Thyroid gland (tissue), 4 donors: ENCODE results near the gene TRIM68. TPM values are rescaled to one million over a fixed set of nuclear protein-coding genes. Genes with fewer than 3 reads are reported as not detected.

Experiments
- DNase-seq, 2 donors: peaks; one replicate each; pipeline ENCODE4 v3.0.0-alpha.2; 2019
- H3K27ac ChIP-seq, 3 donors: fragments of 200-600 bp; sonication (generic); 1 replicate in 2 of 3; 2 replicates in 1 of 3; pipeline ENCODE4 v1.5.1; 2016 to 2019; ENCODE audit warnings: mild to moderate bottlenecking in 1 of 3, moderate library complexity in 1 of 3
- H3K27me3 ChIP-seq: fragments of 200-600 bp; sonication (generic); one replicate; pipeline ENCODE4 v1.5.1; 2019
- H3K36me3 ChIP-seq, 2 donors: fragments of 200-600 bp; sonication (generic); one replicate each; pipeline ENCODE4 v1.5.1; 2016 to 2019
- H3K4me1 ChIP-seq, 2 donors: fragments of 200-600 bp; sonication (generic); one replicate each; pipeline ENCODE4 v1.5.1; 2017 to 2019
- H3K4me3 ChIP-seq, 3 donors: fragments of 200-600 bp; sonication (generic); replicated peaks in 1 of 3; 1 replicate in 2 of 3; 2 replicates in 1 of 3; pipeline ENCODE4 v1.5.1; 2016; ENCODE audit warnings: mild to moderate bottlenecking in 1 of 3
- H3K9me3 ChIP-seq: fragments of 200-600 bp; sonication (generic); one replicate; pipeline ENCODE4 v1.5.1; 2017
- POLR2A ChIP-seq, 2 donors: fragments of 450-650 bp; IDR thresholded peaks; one replicate each; pipeline ENCODE4 v1.6.1; 2017; ENCODE audit warnings: antibody characterized with exemption in 2 of 2, mild to moderate bottlenecking in 2 of 2, moderate library complexity in 1 of 2
- WGBS, 2 donors: methylation state at CpG; one replicate each; pipeline ENCODE4 v1.1.5; 2017; 5-methylcytosine and 5-hydroxymethylcytosine counted together
- intact Hi-C: fragments of 100-400 bp; cut with DNase I; formaldehyde crosslinking; loops from one replicate; pipeline ENCODE4 v1.15.1; 2023
- total RNA-seq, 4 donors: library from RNA; depleted of rRNA; stranded (reverse); fragments of >200 nt; gene quantifications; one replicate each; pipeline ENCODE4 v1.2.3, GENCODE V29; 2016
- TF ChIP-seq, protein P1 (sequence below), 6 experiments: fragments of 200-600 bp in 3 of 6; fragments of 450-650 bp in 3 of 6; sonication (generic) in 3 of 6; IDR thresholded peaks; one replicate each; pipeline ENCODE4 v1.5.1; 2016 to 2019; ENCODE audit warnings: antibody characterized with exemption in 6 of 6, mild to moderate bottlenecking in 2 of 6, inconsistent platforms in 1 of 6, moderate library complexity in 1 of 6

Gene TRIM68
- total RNA-seq, 4 donors from 2014 or later = 26.4 to 40.2 (median 36.2) TPM

DNA sequence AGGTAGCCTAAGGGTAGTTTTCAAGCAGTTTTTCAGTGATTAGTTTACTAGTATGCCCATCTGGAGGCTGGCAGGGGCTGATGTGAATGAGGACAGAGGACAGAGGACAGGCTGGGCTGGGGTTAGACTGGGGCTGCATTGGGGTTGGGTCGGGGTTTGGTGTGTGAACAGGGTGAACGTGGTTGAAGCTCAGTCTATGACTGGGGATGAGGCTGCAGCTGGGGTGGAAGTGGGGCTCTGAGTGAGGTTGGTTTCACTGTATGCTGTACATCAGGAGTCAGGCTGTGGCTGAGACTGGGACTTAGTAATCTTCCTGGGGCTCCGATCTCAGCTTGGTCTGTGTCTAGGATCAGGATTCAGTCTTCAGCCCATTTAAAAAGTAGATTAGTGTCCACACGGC, 36.2 kb upstream of the TRIM68 start:
- WGBS, 2 donors = 75 to 83% methylated on average over 4 of the region's 4 CpGs
- no peak for DNase-seq
- intact Hi-C loops = loop anchor here (10.0 kb wide), 1 partner anchor 181 kb away; the partner anchor contains the start of gene OR51F2
- TF ChIP-seq, protein P1, sequence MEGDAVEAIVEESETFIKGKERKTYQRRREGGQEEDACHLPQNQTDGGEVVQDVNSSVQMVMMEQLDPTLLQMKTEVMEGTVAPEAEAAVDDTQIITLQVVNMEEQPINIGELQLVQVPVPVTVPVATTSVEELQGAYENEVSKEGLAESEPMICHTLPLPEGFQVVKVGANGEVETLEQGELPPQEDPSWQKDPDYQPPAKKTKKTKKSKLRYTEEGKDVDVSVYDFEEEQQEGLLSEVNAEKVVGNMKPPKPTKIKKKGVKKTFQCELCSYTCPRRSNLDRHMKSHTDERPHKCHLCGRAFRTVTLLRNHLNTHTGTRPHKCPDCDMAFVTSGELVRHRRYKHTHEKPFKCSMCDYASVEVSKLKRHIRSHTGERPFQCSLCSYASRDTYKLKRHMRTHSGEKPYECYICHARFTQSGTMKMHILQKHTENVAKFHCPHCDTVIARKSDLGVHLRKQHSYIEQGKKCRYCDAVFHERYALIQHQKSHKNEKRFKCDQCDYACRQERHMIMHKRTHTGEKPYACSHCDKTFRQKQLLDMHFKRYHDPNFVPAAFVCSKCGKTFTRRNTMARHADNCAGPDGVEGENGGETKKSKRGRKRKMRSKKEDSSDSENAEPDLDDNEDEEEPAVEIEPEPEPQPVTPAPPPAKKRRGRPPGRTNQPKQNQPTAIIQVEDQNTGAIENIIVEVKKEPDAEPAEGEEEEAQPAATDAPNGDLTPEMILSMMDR (IDR thresholded peaks at IDR 0.05) = no peak
- TF ChIP-seq POLR2A (IDR thresholded peaks at IDR 0.05) = no peak
- Histone ChIP-seq H3K27ac (no peak overlapping the region), H3K27me3 (no peaks in the 10 kb centered on the region), H3K36me3 (no peaks in the 10 kb centered on the region), H3K9me3 (no peaks in the 10 kb centered on the region), H3K4me1 (peaks cover 0 to 10% of the 10 kb centered on the region in 2 donors), H3K4me3 (no peak overlapping the region)

DNA sequence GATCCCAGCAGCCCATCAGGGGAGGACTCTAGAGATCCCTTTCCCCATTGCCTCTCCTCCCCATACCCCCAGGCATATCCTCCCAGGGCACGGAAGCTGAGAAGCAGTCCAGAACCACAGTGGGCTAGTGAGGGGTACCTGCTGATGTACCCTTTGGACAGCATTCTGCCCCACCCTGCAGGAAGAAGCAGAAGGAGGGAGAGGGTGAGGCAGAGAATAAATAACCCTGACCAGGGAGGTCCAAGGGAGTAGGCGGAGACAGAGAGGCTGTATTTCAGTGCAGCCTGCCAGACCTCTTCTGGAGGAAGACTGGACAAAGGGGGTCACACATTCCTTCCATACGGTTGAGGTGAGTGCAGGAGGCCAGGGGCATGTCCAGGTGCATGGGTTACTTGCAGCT, 35.7 kb upstream of the TRIM68 start, which contains the start of gene OR51E1:
Gene OR51E1, plus strand, starts transcription at position 301 of the 400 bp plus-strand sequence. CDS start 8,545 bp downstream, outside the sequence.
- no peak for TF ChIP-seq POLR2A (IDR thresholded peaks at IDR 0.05)
- TF ChIP-seq, protein P1 (IDR thresholded peaks at IDR 0.05) = no peak
- peaks cover 0 to 10% of the 10 kb centered on the region in 2 donors for H3K4me1 ChIP-seq
- intact Hi-C loops = loop anchor here (10.0 kb wide), 1 partner anchor 181 kb away; the partner anchor contains the start of gene OR51F2
- WGBS, 2 donors = 85 to 89% methylated on average over 3 of the region's 3 CpGs
- H3K27ac ChIP-seq = no peak within 1 kb of the TSS
- H3K36me3 ChIP-seq = no peaks in the 10 kb centered on the region
- no peaks in the 10 kb centered on the region for H3K9me3 ChIP-seq
- H3K27me3 ChIP-seq = no peaks in the 10 kb centered on the region
- DNase-seq = no peak
- no peak within 1 kb of the TSS for H3K4me3 ChIP-seq

DNA sequence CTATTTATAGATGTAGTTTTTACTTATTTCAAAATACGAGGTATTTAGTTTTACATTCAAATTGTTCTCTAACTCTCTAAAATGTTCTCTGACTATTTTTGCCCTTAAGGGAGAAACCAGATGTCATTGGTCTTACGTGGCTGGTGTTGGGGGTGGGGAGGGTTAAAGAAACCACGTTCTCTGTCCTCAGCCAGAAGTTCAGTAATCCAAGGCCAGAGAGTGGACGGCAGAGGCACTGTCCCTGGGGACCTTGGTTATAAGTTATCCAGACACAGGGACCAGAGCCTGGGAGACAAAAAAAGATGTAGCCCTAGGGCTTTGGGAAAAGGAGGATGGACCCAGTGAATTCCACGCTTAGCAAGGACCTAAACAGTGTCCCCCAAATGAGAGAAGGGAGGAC, 35.0 kb upstream of the TRIM68 start:
- Histone ChIP-seq H3K4me1 (peaks cover 0 to 10% of the 10 kb centered on the region in 2 donors), H3K27ac (no peak overlapping the region), H3K4me3 (no peak overlapping the region), H3K9me3 (no peaks in the 10 kb centered on the region), H3K36me3 (no peaks in the 10 kb centered on the region), H3K27me3 (no peaks in the 10 kb centered on the region)
- 44 to 58% methylated on average over 5 of the region's 5 CpGs for WGBS, 2 donors
- DNase-seq = no peak
- no peak for TF ChIP-seq POLR2A (IDR thresholded peaks at IDR 0.05)
- TF ChIP-seq, protein P1 (IDR thresholded peaks at IDR 0.05) = no peak
- intact Hi-C loops = loop anchor here (10.0 kb wide), 1 partner anchor 182 kb away; the partner anchor contains the start of gene OR51F2

DNA sequence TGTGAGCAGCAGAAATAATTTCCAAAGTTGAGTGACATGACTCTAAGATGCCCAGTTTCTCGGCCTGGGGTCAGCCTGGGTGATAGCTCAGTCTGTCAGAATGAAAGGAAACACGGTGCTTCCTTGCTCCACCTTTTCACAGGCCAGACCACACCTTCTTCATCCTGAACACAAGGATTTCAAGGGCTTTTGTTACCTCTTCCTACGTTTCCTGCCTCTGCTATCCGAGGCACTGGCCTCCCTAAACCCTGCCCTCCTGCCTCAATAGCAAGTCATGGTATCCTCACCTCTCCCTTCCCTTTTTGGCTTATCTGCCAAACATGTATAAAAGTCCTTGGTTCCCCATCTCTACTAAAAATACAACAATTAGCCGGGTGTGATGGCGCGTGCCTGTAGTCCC, 34.0 kb upstream of the TRIM68 start:
- 81 to 82% methylated on average over 7 of the region's 7 CpGs for WGBS, 2 donors
- H3K4me3 ChIP-seq = no peak overlapping the region

DNA sequence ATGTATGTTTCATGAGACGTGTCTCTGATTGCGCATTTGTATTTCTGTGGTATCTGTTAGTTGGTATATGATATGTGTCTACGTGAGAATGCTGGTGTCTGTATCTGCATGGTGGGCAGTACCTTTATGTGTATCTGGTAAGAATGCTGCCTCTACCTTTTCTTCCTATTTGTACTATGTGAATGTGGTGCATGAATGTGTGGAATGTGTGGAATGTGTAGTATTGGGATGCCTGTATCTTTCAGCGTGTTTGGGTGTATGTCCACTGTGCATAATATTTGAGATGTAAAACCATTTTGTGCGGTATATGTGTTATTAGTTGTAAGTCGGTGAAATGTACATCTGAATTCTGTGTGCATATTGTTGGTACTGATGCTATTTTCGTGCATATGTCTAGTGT, 33.5 kb upstream of the TRIM68 start:
- Histone ChIP-seq H3K4me1 (peaks cover 0 to 8% of the 10 kb centered on the region in 2 donors), H3K9me3 (no peaks in the 10 kb centered on the region), H3K27ac (no peak overlapping the region), H3K36me3 (no peaks in the 10 kb centered on the region), H3K27me3 (no peaks in the 10 kb centered on the region), H3K4me3 (no peak overlapping the region)
- 89% methylated on average over 7 of the region's 7 CpGs for WGBS, 2 donors
- intact Hi-C loops = loop anchor here (10.0 kb wide), 1 partner anchor 183 kb away; the partner anchor contains the start of gene OR51F2
- DNase-seq = no peak
- TF ChIP-seq, protein P1 (IDR thresholded peaks at IDR 0.05) = no peak
- TF ChIP-seq POLR2A (IDR thresholded peaks at IDR 0.05) = no peak

More for the DNA sequence above, 34.0 kb upstream of the TRIM68 start:
- no peak for DNase-seq
- intact Hi-C loops = loop anchor here (10.0 kb wide), 1 partner anchor 183 kb away; the partner anchor contains the start of gene OR51F2
- no peaks in the 10 kb centered on the region for H3K36me3 ChIP-seq
- H3K27me3 ChIP-seq = no peaks in the 10 kb centered on the region
- H3K9me3 ChIP-seq = no peaks in the 10 kb centered on the region
- peaks cover 0 to 10% of the 10 kb centered on the region in 2 donors for H3K4me1 ChIP-seq
- no peak overlapping the region for H3K27ac ChIP-seq
- no peak for TF ChIP-seq POLR2A (IDR thresholded peaks at IDR 0.05)
- TF ChIP-seq, protein P1 (IDR thresholded peaks at IDR 0.05) = no peak
